ENCODE results near the gene FBXO46.

FBXO46 gene

DNA sequence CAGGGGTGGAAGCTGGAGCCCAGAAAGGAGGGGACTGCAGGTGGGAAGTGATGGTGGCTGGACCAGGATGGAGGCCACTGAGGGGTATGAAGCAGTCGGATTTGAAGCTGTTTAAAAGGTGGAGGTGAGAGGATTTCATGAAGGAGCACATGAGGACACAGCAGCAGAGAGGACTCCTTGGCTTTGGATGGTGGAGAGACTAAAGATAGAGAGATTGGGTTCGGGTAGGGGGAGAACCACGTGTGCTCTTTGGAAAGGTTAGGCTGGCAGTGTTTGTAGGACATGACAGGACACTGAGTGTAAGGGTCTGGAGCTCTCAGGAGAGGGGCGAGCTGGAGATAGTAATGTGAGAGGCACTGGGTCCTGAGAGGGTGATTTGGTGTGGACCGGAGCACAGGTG is 47.8 kb downstream of the FBXO46 start:
- DNase-seq (ENCODE audit: low spot score) = no peak

DNA sequence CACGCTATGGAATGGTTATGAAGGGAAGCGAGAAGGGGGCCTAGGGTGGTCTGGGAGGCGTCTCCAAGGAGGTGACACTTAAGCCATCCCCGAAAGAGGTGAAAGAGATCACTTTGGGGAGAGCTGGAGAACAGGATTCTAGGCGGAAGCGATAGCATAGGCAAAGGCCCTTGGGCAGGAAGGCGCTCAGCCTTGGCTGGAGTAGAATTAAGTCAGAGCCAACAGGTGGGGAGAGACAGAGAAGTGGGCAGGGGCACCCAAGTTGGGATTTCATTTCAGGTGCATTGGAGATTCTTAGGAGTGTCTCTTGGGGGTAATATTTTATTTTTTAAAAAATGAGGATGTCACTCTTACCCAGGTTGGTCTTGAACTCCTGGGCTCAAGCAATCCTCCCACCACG is 48.6 kb downstream of the FBXO46 start:
- no peak for DNase-seq (ENCODE audit: low spot score)

DNA sequence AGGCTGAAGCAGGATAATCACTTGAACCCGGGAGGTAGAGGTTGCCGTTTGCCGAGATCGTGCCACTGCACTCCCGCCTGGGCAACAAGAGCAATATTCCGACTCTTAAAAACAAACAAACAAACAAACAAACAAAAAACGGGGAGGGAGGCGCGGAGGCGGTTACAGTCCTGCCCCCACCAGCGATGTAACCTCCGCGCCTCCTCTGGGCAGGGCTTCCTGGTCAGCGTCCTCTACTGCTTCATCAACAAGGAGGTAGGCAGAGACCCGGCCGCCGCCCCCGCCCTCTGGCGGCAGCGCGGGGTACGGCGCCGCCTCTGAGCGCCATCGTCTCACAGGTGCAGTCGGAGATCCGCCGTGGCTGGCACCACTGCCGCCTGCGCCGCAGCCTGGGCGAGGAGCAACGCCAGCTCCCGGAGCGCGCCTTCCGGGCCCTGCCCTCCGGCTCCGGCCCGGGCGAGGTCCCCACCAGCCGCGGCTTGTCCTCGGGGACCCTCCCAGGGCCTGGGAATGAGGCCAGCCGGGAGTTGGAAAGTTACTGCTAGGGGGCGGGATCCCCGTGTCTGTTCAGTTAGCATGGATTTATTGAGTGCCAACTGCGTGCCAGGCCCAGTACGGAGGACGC is 49.2 kb downstream of the FBXO46 start:
- peak; percentile 90 for DNase-seq (ENCODE audit: low spot score)

DNA sequence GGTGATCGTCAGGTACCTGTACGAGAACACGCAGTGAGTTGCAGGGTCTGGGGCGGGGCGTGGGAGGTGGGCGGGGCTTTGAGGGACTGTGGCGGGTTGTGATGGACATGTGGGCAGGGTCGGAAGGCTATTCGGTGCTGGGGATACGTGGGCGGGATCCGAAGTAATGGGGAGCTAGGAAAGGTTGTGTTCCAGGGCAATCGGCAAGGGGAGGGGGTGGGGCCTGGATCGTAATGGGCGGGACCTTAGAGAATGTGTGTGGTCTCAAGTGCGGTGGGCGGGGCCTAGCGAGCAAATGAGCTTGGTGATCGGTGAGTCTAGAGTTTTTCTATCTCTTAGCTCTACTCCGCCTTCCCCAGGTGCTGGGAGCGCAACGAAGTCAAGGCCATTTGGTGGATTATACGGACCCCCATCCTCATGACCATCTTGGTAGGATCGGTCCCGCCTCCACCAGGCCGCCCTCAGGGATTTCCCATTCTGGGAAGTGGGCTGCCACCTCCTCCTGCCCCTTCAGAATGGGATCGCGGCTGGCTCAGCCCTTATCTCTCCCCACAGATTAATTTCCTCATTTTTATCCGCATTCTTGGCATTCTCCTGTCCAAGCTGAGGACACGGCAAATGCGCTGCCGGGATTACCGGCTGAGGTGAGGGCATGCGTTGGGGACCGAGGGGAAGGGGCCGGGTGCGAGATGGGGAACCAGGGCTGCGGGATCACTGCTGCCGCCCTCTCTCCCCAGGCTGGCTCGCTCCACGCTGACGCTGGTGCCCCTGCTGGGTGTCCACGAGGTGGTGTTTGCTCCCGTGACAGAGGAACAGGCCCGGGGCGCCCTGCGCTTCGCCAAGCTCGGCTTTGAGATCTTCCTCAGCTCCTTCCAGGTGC is 53.1 kb downstream of the FBXO46 start:
- DNase-seq (ENCODE audit: low spot score) = peak; percentile 86

DNA sequence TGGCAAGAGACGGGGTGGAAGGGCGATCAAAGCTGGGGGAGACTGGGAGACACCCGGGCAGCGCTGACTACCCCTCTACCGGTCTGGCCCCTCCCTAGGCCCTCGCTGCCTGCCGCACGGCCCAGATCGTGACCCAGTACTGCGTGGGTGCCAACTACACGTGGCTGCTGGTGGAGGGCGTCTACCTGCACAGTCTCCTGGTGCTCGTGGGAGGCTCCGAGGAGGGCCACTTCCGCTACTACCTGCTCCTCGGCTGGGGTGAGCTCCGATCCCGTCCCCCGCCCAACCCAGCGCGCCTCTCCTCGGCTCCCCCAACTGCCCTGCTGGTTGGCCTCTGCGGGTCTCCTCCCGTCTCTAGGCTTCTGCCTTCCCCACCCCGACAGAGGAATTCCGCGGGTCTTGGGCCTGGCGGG is 53.8 kb downstream of the FBXO46 start:
- DNase-seq (ENCODE audit: low spot score) = no peak

DNA sequence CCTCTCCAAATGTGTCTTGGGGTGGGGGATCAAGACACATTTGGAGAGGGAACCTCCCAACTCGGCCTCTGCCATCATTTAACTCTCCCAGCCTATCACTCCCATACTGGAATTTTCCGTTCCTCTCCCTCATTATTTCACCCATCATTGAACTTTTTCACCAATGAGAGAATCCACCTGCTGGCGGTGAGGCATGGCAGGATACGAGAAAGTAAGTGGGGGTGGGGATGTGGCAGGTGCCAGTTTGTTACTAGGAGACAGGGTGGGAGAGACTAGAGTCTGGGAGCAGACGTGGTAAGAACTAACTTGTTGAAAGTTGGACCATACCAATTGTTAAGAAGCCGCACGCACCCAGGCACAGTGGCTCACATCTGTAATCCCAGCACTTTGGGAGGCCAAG is 55.8 kb downstream of the FBXO46 start:
- no peak for DNase-seq (ENCODE audit: low spot score)

DNA sequence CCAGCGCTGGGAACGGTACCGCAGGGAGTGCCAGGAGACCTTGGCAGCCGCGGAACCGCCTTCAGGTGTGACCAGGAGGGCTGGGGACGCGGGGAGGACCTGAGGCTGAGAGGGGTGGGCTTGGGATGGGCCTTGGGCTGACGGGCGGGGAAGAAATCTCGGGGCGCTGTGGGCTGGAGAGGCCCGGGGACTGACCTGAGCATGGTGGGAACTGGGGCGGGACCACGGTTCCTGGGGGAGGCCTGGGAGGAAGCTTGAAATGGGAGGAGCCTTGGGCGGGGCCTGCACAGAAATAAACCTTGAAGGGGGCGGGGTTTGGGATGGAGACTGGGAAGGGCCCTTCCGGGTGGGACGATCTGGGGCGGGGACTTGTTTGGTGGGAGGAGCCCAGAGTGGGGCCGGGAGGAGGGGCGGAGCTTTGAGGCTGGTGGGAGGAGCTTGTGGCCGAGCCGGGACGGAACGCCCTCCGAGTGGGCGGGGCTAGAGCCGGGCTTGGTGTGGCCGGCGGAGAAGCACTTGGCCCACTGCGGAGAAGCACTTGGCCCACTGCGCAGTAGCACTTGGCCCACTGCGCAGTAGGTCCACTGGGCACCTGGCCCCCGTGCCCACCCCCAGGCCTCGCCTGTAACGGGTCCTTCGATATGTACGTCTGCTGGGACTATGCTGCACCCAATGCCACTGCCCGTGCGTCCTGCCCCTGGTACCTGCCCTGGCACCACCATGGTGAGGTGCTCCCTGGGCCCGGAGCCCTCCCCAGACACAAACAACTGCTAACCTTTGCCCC is 59.8 kb downstream of the FBXO46 start:
- peak; percentile 83 for DNase-seq (ENCODE audit: low spot score)

DNA sequence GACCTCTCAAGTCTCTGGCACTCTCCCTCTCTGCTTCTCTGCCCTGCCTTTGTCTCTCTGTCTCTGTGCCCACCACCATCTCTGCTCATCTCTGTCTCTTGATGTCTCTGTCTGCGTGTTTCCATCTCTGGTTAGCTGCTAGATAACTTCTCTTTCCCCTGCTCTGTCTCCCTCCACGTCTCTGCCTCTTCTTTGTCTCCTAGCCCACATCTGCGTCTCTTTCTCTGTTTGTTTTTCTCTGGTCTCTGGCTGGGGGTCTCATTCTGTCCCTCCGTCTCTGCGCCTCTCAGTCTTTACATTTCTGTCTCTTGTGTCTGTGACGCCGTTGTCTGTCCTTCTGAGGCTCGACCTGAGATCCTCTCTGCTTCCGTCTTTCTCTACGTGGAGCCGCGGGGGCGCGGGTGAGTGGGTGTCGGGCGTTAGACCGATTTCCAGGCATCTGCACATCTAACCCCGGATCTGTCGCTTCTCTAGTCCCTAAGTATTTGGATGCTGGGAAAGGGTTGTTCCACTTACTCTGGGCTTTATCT is 62.3 kb downstream of the FBXO46 start:
- no peak for DNase-seq (ENCODE audit: low spot score)

DNA sequence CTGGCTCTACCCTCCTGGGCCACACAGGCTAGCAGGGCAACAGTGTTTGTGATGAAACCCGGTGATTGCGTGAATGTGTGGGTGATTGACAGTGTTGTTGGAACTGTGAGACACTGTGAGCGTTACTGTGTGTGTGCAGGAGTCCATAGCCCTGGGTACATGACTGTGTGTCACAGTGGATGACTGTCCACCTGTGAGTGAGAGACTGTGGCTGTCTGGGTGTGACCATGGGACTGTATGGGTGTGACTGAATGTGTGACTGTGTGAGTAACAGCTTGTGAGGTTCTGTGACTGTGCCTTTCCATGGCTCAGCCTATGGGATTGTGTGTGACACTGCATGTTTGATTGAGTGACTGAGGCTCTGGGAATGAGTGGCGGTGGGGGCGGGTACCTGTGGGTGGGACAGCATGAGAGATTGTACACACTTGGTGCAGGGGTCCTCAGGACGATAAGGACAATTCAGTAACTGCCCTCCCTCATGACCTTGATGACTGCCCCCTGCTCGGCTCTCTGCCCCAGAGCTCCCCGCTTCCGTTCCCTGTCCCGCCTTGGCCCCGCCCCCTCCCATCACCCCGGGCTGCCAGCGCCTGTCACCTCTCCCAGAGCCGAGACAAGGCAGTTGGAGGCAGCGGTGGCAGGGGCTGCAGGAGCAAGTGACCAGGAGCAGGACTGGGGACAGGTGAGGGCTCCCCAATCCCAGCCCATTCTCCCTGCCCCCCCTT is 62.9 kb downstream of the FBXO46 start, which contains the start of gene GIPR:
Gene GIPR (plus strand): TSS at position 602 of the 722 bp plus-strand sequence. CDS start 1,300 bp downstream, outside the sequence.
- peak; percentile 53 for DNase-seq (ENCODE audit: low spot score)

DNA sequence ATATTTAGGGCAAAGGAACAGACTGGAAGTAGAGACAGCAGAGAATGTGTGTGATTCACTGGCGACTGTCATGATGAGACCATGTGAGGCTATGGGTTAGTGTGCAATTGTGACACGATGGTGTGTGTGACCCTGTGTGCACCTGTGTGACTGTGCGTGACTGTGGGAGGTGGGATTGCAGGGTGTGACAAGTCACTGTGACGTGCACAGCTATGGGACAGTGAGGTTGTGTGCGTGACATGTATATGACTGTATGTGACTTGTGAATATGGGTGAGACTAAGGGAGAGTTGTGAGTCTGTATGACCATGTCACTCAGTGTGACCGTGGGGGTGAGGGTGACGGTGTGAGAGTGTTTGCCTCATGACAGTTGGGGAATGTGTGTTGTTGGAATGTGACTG is 66.1 kb downstream of the FBXO46 start:
- DNase-seq (ENCODE audit: low spot score) = no peak

DNA sequence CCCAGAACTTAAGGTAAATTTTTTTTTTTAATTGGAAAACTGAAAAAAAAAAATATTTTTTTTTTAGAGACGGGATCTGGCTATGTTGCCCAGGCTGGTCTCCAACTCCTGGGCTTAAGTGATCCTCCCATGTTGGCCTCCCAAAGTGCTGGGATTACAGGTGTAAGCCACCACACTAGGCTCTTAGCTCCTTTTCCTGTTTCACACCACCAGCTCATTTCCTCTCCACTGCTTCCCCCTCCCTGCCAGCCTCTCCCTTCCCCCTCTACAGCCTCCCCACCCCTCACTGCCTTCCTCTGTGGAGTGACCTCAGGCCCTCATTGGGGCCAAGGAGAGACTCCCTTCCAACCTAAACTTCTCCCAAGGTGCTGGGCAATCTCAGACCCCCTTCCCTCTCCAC is 66.9 kb downstream of the FBXO46 start:
- DNase-seq (ENCODE audit: low spot score) = no peak

DNA sequence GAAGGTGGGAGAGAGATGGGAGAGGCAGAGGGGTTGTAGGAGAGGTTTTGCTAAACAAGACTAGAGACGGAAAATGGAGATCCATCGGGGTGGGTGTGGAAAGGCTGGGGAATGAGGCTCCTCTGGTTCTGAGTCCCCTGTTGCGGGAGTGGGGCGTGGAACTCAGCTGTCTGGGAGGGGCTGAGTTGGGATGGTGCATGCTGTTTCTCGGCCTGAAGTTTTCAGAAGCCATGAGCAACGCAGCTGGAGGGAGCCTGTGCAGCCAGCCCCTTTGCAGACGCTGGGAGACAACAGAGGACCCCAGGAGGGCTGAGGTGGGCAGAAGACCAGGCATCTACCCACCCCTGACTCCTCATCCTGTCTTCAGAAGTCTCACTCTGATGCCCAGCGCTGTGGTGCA is 70.1 kb downstream of the FBXO46 start:
- no peak for DNase-seq (ENCODE audit: low spot score)

Data from LoVo (cell line).